NCI-H446 (cell line): ENCODE results near the gene LYPD8.

Source experiments
- DNase-seq, 2 experiments: peaks; one replicate each; lab custom pipeline; 2025; lab: John Stamatoyannopoulos, UW

Gene LYPD8

GRCh38 chr1:248697907-248698306 is 57.7 kb downstream of the LYPD8 start:
- DNase-seq = no peak

DNA sequence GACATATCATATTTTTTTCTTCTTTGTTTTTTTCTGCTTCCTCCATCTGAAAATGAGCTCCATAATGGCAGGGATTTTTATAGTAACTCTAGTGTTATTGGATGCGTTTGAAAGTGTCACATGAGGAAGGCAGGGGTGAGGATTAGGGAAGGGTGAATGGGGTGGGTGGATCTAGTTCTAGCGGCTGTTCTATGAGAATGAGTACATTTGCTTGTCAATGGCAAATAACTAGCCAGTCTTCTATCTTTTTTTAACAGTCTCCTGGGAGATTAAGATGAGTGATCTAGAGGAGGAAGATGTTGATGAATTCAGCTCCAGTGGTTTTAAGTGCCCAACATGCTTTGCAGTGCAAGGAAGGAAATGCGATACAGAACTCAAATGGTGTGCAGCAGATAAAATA is 58.8 kb downstream of the LYPD8 start:
- no peak for DNase-seq

DNA sequence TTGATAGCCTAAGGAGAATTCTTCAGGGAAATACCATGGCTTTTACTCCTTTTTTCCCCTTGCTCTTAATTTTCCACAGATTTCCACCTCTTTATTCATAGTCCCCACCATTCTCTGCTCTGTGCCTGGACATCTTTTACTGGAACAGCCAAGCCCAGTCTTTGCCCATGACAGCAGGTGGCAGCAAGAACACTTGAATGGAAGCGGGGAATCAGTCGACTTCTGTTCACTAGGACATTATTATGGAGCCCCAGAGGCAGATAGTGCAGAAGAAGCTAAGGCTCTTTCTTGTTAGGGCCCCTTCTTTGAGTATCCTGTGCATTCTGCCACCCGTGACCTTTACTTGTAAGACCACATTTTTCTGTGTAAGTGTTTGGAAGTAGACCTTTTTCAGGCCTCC is 59.3 kb downstream of the LYPD8 start:
- peak in 1 of 2 experiments; percentile 4 for DNase-seq

GRCh38 chr1:248695451-248696132 is 60.0 kb downstream of the LYPD8 start:
- no peak for DNase-seq

- no peak for DNase-seq
Measured at GRCh38 chr1:248691567-248692155, 63.9 kb downstream of the LYPD8 start.
